IMR-90 (cell line): ENCODE measurements around the gene FOCAD. TPM values are rescaled to one million over a fixed set of nuclear protein-coding genes. Genes with fewer than 3 reads are reported as not detected.

Source experiments
- ATAC-seq: fragments of 200-7000 bp; cut with Tn5 transposase; 2 replicates; pipeline ENCODE4 v1.9.1; 2020; ENCODE audit warnings: low read depth, mild to moderate bottlenecking, moderate library complexity
- BruUV-seq: library from RNA; stranded (reverse); fragments of 400-500 nt; replicated peaks from 2 replicates; lab custom pipeline; 2021; lab: Mats Ljungman, UMichigan
- CTCF ChIA-PET: fragments of 300-600 bp; formaldehyde crosslinking; extraction: SDS; loops from one replicate; lab custom pipeline; 2021; ENCODE audit warnings: antibody characterized with exemption; lab: Yijun Ruan, JAX
- POLR2A ChIA-PET: fragments of 300-600 bp; sonication (Branson Sonifier 250); formaldehyde crosslinking; loops from one replicate; lab custom pipeline; 2022; ENCODE audit warnings: antibody characterized with exemption; ENCODE audit not compliant: unreplicated experiment; lab: Charles Lee
- DNase-seq: peaks from one replicate; pipeline ENCODE4 v3.0.0; 2013
- H2AFZ ChIP-seq: replicated peaks from 2 replicates; pipeline ENCODE3; 2013; ENCODE audit warnings: low read length, mild to moderate bottlenecking; ENCODE audit not compliant: poor library complexity
- H2AK5ac ChIP-seq: 2 replicates; pipeline ENCODE4 v1.6.1; 2013; ENCODE audit warnings: low read depth, low read length, inconsistent platforms
- H2AK9ac ChIP-seq: replicated peaks from 2 replicates; pipeline ENCODE3; 2013; ENCODE audit warnings: mild to moderate bottlenecking, low read depth, low read length, moderate library complexity; ENCODE audit not compliant: poor library complexity
- H2BK120ac ChIP-seq: 2 replicates; pipeline ENCODE4 v1.6.1; 2013; ENCODE audit warnings: low read depth, low read length, inconsistent platforms
- H2BK15ac ChIP-seq: 3 replicates; pipeline ENCODE4 v1.6.1; 2013; ENCODE audit warnings: low read depth, low read length, inconsistent platforms
- H2BK20ac ChIP-seq: 2 replicates; pipeline ENCODE4 v1.6.1; 2013; ENCODE audit warnings: low read depth, mild to moderate bottlenecking, inconsistent platforms, low read length, moderate library complexity
- H2BK5ac ChIP-seq: 2 replicates; pipeline ENCODE4 v1.6.1; 2013; ENCODE audit warnings: mild to moderate bottlenecking, low read depth, low read length, inconsistent platforms; ENCODE audit not compliant: poor library complexity, severe bottlenecking
- H3K14ac ChIP-seq: replicated peaks from 2 replicates; pipeline ENCODE4 v1.6.1; 2013; ENCODE audit warnings: low read depth, low read length, inconsistent platforms
- H3K18ac ChIP-seq: 2 replicates; pipeline ENCODE4 v1.6.1; 2013; ENCODE audit warnings: low read depth, low read length, control low read depth
- H3K23ac ChIP-seq: 2 replicates; pipeline ENCODE4 v1.6.1; 2013; ENCODE audit warnings: low read depth, low read length, inconsistent platforms
- H3K27ac ChIP-seq: 2 replicates; pipeline ENCODE4 v1.5.1; 2013; ENCODE audit warnings: mild to moderate bottlenecking, control low read depth, low read length; ENCODE audit not compliant: insufficient read depth
- H3K27me3 ChIP-seq: 2 replicates; pipeline ENCODE4 v1.6.1; 2013; ENCODE audit warnings: low read length; ENCODE audit not compliant: control insufficient read depth, insufficient read depth
- H3K36me3 ChIP-seq: 2 replicates; pipeline ENCODE4 v1.6.1; 2013; ENCODE audit warnings: low read length, mixed read lengths; ENCODE audit not compliant: control insufficient read depth, insufficient read depth
- H3K4ac ChIP-seq: 2 replicates; pipeline ENCODE4 v1.6.1; 2013; ENCODE audit warnings: low read depth, low read length, inconsistent platforms
- H3K4me1 ChIP-seq: 2 replicates; pipeline ENCODE4 v1.6.1; 2013; ENCODE audit warnings: low read length, mixed read lengths; ENCODE audit not compliant: control insufficient read depth, insufficient read depth
- H3K4me2 ChIP-seq: 2 replicates; pipeline ENCODE4 v1.6.1; 2013; ENCODE audit warnings: low read depth, mild to moderate bottlenecking, control low read depth, low read length, moderate library complexity
- H3K4me3 ChIP-seq: 2 replicates; pipeline ENCODE4 v1.5.1; 2013; ENCODE audit warnings: low read depth, mild to moderate bottlenecking, control low read depth, low read length, moderate library complexity; ENCODE audit not compliant: insufficient read depth
- H3K56ac ChIP-seq: 2 replicates; pipeline ENCODE4 v1.6.1; 2013; ENCODE audit warnings: low read length, inconsistent platforms; ENCODE audit not compliant: insufficient read depth; ENCODE audit errors: extremely low read depth
- H3K79me1 ChIP-seq, 2 experiments: 2 replicates each; pipeline ENCODE4 v1.6.1; 2013; ENCODE audit warnings: low read length in 2 of 2, inconsistent platforms in 1 of 2, low read depth in 1 of 2
- H3K9ac ChIP-seq: 2 replicates; pipeline ENCODE4 v1.6.1; 2013; ENCODE audit warnings: low read depth, low read length, control low read depth
- H3K9me1 ChIP-seq: 2 replicates; pipeline ENCODE4 v1.6.1; 2013; ENCODE audit warnings: low read length, inconsistent platforms; ENCODE audit not compliant: insufficient read depth
- H3K9me3 ChIP-seq: 2 replicates; pipeline ENCODE4 v1.6.1; 2013; ENCODE audit warnings: low read length; ENCODE audit not compliant: control insufficient read depth, insufficient read depth
- H4K20me1 ChIP-seq: 2 replicates; pipeline ENCODE4 v1.6.1; 2013; ENCODE audit warnings: low read length, inconsistent platforms; ENCODE audit not compliant: insufficient read depth
- H4K5ac ChIP-seq: 2 replicates; pipeline ENCODE4 v1.6.1; 2013; ENCODE audit warnings: mild to moderate bottlenecking, low read depth, low read length, control low read depth
- H4K8ac ChIP-seq, 2 experiments: 2 replicates each; pipeline ENCODE4 v1.6.1; 2013; ENCODE audit warnings: low read depth in 2 of 2, low read length in 2 of 2, control low read depth in 1 of 2, inconsistent platforms in 1 of 2
- H4K91ac ChIP-seq: 2 replicates; pipeline ENCODE4 v1.6.1; 2013; ENCODE audit warnings: low read depth, low read length, inconsistent platforms; ENCODE audit not compliant: insufficient read depth
- FOS ChIP-seq: fragments of 150-350 bp; IDR thresholded peaks from 2 replicates; pipeline ENCODE4 v1.6.1; 2016; ENCODE audit warnings: low read depth, low read length
- RAD21 ChIP-seq: IDR thresholded peaks from 2 replicates; pipeline ENCODE4 v1.6.1; 2012; ENCODE audit warnings: low read length, improper control_type of control experiment
- WGBS, 2 experiments: methylation state at CpG; one replicate each; pipeline versions ENCODE4 v1.1.5 to v1.1.7; 2013; ENCODE audit warnings: missing lambda C conversion rate in 2 of 2; ENCODE audit not compliant: insufficient read length in 1 of 2; ENCODE audit errors: extremely low coverage in 2 of 2; 5-methylcytosine and 5-hydroxymethylcytosine counted together
- dilution Hi-C: fragments of 300-500 bp; cut with HindIII; formaldehyde crosslinking; loops from one replicate; pipeline ENCODE4 v1.14.3; 2018; ENCODE audit warnings: low sequenced_read_pairs; ENCODE audit not compliant: unreplicated experiment
- in situ Hi-C: fragments of 300-500 bp; cut with MboI; formaldehyde crosslinking; loops from 3 replicates; pipeline ENCODE4 v1.14.3; 2019; ENCODE audit warnings: low sequenced_read_pairs, inconsistent platforms, mixed read lengths
- intact Hi-C: fragments of 100-400 bp; cut with micrococcal nuclease; formaldehyde crosslinking; loops from 2 replicates; pipeline ENCODE4 v1.10.0; 2022
- polyA plus RNA-seq, 3 experiments: library from polyadenylated mRNA; depleted of rRNA; stranded (reverse); fragments of >200 nt; gene quantifications; 2 replicates each; pipeline ENCODE4 v1.2.3, GENCODE V29; 2012; ENCODE audit warnings: low replicate concordance in 1 of 3
- total RNA-seq: library from RNA; depleted of rRNA; stranded (reverse); fragments of >200 nt; gene quantifications from 2 replicates; pipeline ENCODE4 v1.2.3, GENCODE V29; 2012

The FOCAD gene
- total and polyA plus RNA-seq, 2 of the 4 experiments (the other 2 are of a cell fraction): 28.8 to 91.2 TPM

- WGBS, 2 experiments: no CpG with 5 or more reads among the region's 1 CpG
- no peak overlapping the region for H3K4me2 ChIP-seq
- no peak overlapping the region for H2BK120ac ChIP-seq
- peaks cover 4 to 6% of the 10 kb centered on the region in 2 experiments; a peak in 2 of 4 replicates for H3K79me1 ChIP-seq
- H3K27ac ChIP-seq: no peak overlapping the region
- no peaks in the 10 kb centered on the region for H3K4me1 ChIP-seq
- no peak overlapping the region for H3K4ac ChIP-seq
- ATAC-seq (no peak), DNase-seq (no peak)
- POLR2A ChIA-PET: no interaction called here
- H4K91ac ChIP-seq: no peak overlapping the region
- no peak overlapping the region for H2BK15ac ChIP-seq
- dilution Hi-C loops (no loop called here), intact Hi-C loops (loop anchor here (5.0 kb wide), 1 partner anchor 178 kb away; no protein-coding TSS in a partner anchor), in situ Hi-C loops (no loop called here)
- no peak overlapping the region for H2AK9ac ChIP-seq
- no peak overlapping the region for H3K56ac ChIP-seq
- no peaks in the 10 kb centered on the region for H3K9me3 ChIP-seq
- no peak overlapping the region for H3K9ac ChIP-seq
- no peak overlapping the region for H4K8ac ChIP-seq
- TF ChIP-seq RAD21 (no peak), FOS (no peak)
- no peak overlapping the region for H3K14ac ChIP-seq
- no peaks in the 10 kb centered on the region for H4K20me1 ChIP-seq
- no peak overlapping the region for H3K4me3 ChIP-seq
- H3K18ac ChIP-seq: no peak overlapping the region
- no peak overlapping the region for H2BK5ac ChIP-seq
- H3K36me3 ChIP-seq: no peaks in the 10 kb centered on the region
- no TSS peak for BruUV-seq
- H3K27me3 ChIP-seq: no peaks in the 10 kb centered on the region
- H2AK5ac ChIP-seq: no peak overlapping the region
- CTCF ChIA-PET: no interaction called here
- H3K9me1 ChIP-seq: no peaks in the 10 kb centered on the region
- H2AFZ ChIP-seq: no peak overlapping the region
- H2BK20ac ChIP-seq: no peak overlapping the region
- no peak overlapping the region for H4K5ac ChIP-seq
- H3K23ac ChIP-seq: no peak overlapping the region
These were observed 65.6 kb downstream of the FOCAD start for GRCh38 chr9:20749496-20750198.
